ENCODE results near the gene SNX2. TPM values are rescaled to one million over a fixed set of nuclear protein-coding genes. Genes with fewer than 3 reads are reported as not detected.

The SNX2 gene
- total and polyA plus RNA-seq, 9 of the 15 experiments (the other 6 are each of a cell fraction or from before 2014, with no cell fraction given): 35.2 to 86.0 (median 58.1) TPM

DNA sequence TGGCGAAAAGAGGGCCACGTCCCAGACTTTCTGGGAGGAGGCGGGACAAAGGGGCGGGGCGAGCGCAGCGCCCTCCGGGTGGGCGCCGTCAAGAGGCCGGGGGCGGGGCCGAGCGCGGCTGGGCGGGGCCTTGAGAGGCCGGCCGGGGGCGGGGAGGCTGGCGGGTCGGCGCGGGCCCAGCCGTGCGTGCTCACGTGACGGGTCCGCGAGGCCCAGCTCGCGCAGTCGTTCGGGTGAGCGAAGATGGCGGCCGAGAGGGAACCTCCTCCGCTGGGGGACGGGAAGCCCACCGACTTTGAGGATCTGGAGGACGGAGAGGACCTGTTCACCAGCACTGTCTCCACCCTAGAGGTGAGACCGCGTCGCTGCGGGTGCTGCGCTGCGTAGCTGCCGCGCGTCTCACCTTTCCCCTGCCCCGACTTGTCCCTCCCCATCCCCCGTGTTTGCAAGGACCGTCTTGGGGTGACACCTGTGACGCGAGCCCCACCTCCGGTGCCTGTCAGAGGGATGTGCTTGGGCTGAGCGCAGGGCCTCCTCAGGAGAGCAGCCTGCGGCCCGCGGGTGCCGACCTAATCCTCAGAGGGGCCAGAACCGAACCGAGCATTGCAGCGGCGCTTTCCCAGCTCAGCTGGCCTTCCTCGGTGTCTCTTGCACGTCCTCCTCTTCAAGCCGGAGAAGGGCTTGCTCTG is at the start of gene SNX2 (continued):
- TF ChIP-seq SAP30 (IDR thresholded peaks at IDR 0.05; ENCODE audit: borderline replicate concordance, insufficient read depth, low read depth, low read length, poor library complexity, severe bottlenecking): peak; percentile 72
- TF ChIP-seq RAD51 (IDR thresholded peaks at IDR 0.05; ENCODE audit: borderline replicate concordance, low read depth): peak; percentile 73; the same call in 1 of the 2 replicates
- no peak for TF ChIP-seq SNIP1 (IDR thresholded peaks at IDR 0.05; ENCODE audit: low read depth)
- no peak for TF ChIP-seq PCBP1 (IDR thresholded peaks at IDR 0.05; ENCODE audit: low read depth, low read length, poor library complexity, severe bottlenecking)
- TF ChIP-seq ZKSCAN8 (CRISPR knock-in tag; IDR thresholded peaks at IDR 0.05): no peak
- TF ChIP-seq ZNF263 (CRISPR knock-in tag; IDR thresholded peaks at IDR 0.05; ENCODE audit: borderline replicate concordance): peak; percentile 74
- TF ChIP-seq JUNB (CRISPR knock-in tag; conservative IDR thresholded peaks at IDR 0.05): no peak
- TF ChIP-seq BCOR (IDR thresholded peaks at IDR 0.05): 0 out of 2 replicates have a peak, but pooled peaks have one; percentile 31
- no peak for TF ChIP-seq TRIM24 (IDR thresholded peaks at IDR 0.05)
- peak; percentile 79 for TF ChIP-seq TOE1 (IDR thresholded peaks at IDR 0.05; ENCODE audit: borderline replicate concordance)
- TF ChIP-seq TOE1 (CRISPR knock-in tag; IDR thresholded peaks at IDR 0.05; ENCODE audit: borderline replicate concordance, low read depth): no peak
- TF ChIP-seq MYC (IDR thresholded peaks at IDR 0.05; ENCODE audit: low read depth, low read length): peak; percentile 51; the same call in 1 of the 2 replicates
- TF ChIP-seq MYC (CRISPR knock-in tag; IDR thresholded peaks at IDR 0.05; ENCODE audit: borderline replicate concordance, low read depth): 0 out of 2 replicates have a peak, but pooled peaks have one; percentile 61
- no peak for TF ChIP-seq MED1 (CRISPR knock-in tag; IDR thresholded peaks at IDR 0.05; ENCODE audit: borderline replicate concordance)
- no peak for TF ChIP-seq POLR2H (tag; IDR thresholded peaks at IDR 0.05; ENCODE audit: low read depth)
- no peak for TF ChIP-seq SMAD1 (IDR thresholded peaks at IDR 0.05; ENCODE audit: low read depth, low read length, partially characterized antibody)
- no peak for TF ChIP-seq CC2D1A (IDR thresholded peaks at IDR 0.05)
- no peak; a peak in 1 of 4 replicates for TF ChIP-seq ZMIZ1 (IDR thresholded peaks at IDR 0.05; ENCODE audit: low read depth in 2 of 2, low read length in 2 of 2)
- TF ChIP-seq, protein P1, sequence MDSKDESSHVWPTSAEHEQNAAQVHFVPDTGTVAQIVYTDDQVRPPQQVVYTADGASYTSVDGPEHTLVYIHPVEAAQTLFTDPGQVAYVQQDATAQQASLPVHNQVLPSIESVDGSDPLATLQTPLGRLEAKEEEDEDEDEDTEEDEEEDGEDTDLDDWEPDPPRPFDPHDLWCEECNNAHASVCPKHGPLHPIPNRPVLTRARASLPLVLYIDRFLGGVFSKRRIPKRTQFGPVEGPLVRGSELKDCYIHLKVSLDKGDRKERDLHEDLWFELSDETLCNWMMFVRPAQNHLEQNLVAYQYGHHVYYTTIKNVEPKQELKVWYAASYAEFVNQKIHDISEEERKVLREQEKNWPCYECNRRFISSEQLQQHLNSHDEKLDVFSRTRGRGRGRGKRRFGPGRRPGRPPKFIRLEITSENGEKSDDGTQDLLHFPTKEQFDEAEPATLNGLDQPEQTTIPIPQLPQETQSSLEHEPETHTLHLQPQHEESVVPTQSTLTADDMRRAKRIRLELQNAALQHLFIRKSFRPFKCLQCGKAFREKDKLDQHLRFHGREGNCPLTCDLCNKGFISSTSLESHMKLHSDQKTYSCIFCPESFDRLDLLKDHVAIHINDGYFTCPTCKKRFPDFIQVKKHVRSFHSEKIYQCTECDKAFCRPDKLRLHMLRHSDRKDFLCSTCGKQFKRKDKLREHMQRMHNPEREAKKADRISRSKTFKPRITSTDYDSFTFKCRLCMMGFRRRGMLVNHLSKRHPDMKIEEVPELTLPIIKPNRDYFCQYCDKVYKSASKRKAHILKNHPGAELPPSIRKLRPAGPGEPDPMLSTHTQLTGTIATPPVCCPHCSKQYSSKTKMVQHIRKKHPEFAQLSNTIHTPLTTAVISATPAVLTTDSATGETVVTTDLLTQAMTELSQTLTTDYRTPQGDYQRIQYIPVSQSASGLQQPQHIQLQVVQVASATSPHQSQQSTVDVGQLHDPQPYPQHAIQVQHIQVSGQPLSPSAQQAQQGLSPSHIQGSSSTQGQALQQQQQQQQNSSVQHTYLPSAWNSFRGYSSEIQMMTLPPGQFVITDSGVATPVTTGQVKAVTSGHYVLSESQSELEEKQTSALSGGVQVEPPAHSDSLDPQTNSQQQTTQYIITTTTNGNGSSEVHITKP (IDR thresholded peaks at IDR 0.05; ENCODE audit: partially characterized antibody): peak; percentile 81
- peak; percentile 23; the same call in 1 of the 2 replicates for TF ChIP-seq LARP7 (IDR thresholded peaks at IDR 0.05)
- peak; percentile 69; the same call in 1 of the 2 replicates for TF ChIP-seq L3MBTL2 (IDR thresholded peaks at IDR 0.05)

All from K562 (cell line).